ENCODE measurements around the gene TEX13B. TPM values are rescaled to one million over a fixed set of nuclear protein-coding genes. Genes with fewer than 3 reads are reported as not detected.
"Not testable (repeated sequence)": the region's sequence is repeated elsewhere in the genome, so short reads cannot be mapped to it uniquely, and the experiment has no call there.

The TEX13B gene
- total RNA-seq, 8 experiments from 2014 or later = 0.24 to 0.29 (median 0.25) TPM; not detected in 5

DNA sequence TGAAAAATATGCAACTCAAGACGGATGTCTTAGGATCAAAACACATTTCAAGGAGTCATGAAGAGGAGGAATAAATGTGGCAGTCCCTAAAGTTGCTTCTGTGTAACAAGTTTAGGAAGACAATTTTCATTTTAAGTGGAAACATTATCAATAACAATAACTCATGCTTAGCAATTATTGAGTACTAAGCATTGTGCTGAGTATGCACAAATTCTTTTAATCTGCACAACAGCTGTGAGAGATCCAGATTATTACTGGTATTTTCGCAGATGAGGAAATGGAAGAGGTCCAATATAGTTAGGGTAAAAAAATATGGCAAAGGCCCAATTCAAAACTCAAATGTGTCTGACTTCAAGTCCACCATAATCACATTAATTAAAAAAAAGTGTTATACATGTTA, 2.9 kb upstream of the TEX13B start:
- ATAC-seq (replicated peaks in 6 of 8) = no peak
- Histone ChIP-seq H3K4me3 (no peak overlapping the region), H3K4me1 (replicated peaks in 1 of 2) (no peaks in the 10 kb centered on the region), H3K27ac (no peak overlapping the region)
- 0 to 100% (median 59%) methylated on average over 1 to 2 of the region's 2 CpGs; no CpG with 5 or more reads in 6 of the 10 experiments for WGBS, 10 experiments
- in situ Hi-C loops (cut with MboI; ENCODE audit: low pct_unique_long_range_greater_than_20kb in 2 of 9, low sequenced_read_pairs in 9 of 9, unreplicated experiment in 9 of 9) = no loop called here

DNA sequence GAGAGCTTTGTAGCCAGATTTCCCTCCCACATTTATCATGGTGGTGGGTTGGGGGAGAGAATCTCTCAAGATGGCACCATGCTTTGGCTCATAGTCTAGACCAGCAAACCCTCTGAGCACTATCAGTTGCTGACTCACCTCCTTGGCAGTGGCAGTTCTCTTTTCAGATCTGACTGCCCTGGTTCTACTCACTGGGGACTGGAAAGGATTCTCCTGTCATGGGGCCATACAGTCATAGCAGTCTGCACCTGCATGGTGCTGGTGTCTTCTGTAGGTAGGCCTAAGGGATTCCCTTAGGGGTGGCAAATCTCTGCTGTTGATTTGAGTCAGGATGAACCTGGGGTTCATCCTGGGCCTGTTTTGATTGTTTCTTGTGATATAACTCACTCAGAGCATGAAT, 2.6 kb downstream of the TEX13B start:
- H3K27ac ChIP-seq = no peak overlapping the region
- H3K4me3 ChIP-seq = no peak overlapping the region
- no peak for ATAC-seq (replicated peaks in 6 of 8)
- no peaks in the 10 kb centered on the region for H3K4me1 ChIP-seq (replicated peaks in 1 of 2)
- in situ Hi-C loops (cut with MboI; ENCODE audit: low pct_unique_long_range_greater_than_20kb in 2 of 9, low sequenced_read_pairs in 9 of 9, unreplicated experiment in 9 of 9) = no loop called here

DNA sequence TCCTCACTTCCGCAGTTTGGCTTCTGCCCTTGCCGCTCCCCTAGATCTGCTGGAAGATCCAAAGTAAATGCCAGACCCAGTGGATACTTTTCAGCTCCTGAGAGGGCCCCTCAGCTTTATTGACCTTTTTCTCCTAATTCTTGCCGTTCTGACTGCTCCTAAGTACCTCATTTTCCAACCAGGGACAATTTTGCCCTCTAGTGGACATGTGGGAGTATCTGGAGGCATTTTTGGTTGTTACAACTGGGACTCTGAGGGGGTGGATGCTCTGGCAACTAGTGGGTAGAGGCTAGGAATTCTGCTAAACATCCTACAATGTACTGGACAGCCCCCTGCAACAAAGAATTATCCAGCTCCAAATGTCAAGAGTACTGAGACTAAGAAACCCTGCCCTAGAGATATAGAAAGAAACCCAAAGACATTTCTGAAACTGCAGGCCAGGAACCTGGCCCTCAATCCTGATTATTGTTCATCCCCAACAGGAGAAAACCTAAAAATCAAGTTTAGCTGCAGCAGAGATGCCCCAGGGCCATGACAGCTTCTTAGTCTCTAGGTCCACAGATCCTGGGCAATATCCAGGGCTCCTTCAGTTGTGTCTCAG, 3.4 kb downstream of the TEX13B start:
- WGBS, 10 experiments = 0 to 17% methylated on average over 1 to 2 of the region's 3 CpGs; no CpG with 5 or more reads in 8 of the 10 experiments
- ATAC-seq (replicated peaks in 6 of 8) = peak in 1 of 8 experiments; percentile 19
- in situ Hi-C loops (cut with MboI; ENCODE audit: low pct_unique_long_range_greater_than_20kb in 2 of 9, low sequenced_read_pairs in 9 of 9, unreplicated experiment in 9 of 9) = no loop called here

DNA sequence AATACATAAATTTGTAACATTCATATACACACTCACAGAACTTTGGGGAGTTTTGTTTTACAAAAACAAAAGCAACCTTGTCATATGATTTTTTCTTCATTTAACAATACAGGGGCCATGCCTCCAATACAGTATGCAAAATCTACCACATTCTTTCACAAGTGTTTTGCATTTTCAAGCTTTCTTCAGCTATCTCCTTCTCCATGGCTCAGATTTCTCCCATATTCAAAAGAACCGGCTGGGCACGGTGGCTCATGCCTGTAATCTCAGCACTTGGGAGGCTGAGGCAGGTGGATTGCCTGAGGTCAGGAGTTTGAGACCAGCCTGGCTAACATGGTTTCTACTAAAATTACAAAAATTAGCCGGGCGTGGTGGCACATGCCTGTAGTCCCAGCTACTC, 4.1 kb downstream of the TEX13B start:
- Histone ChIP-seq H3K4me3 (no peak overlapping the region), H3K4me1 (replicated peaks in 1 of 2) (no peaks in the 10 kb centered on the region), H3K27ac (no peak overlapping the region)
- ATAC-seq (replicated peaks in 6 of 8) = peak in 3 of 8 experiments; percentile 75 to 93 (median 90)
- in situ Hi-C loops (cut with MboI; ENCODE audit: low pct_unique_long_range_greater_than_20kb in 2 of 9, low sequenced_read_pairs in 9 of 9, unreplicated experiment in 9 of 9) = no loop called here
- WGBS, 10 experiments = 0 to 38% (median 17%) methylated on average over 1 to 4 of the region's 4 CpGs; no CpG with 5 or more reads in 7 of the 10 experiments

More for the DNA sequence above, 3.4 kb downstream of the TEX13B start:
- H3K4me1 ChIP-seq (replicated peaks in 1 of 2) = no peaks in the 10 kb centered on the region
- no peak overlapping the region for H3K4me3 ChIP-seq
- no peak overlapping the region for H3K27ac ChIP-seq

DNA sequence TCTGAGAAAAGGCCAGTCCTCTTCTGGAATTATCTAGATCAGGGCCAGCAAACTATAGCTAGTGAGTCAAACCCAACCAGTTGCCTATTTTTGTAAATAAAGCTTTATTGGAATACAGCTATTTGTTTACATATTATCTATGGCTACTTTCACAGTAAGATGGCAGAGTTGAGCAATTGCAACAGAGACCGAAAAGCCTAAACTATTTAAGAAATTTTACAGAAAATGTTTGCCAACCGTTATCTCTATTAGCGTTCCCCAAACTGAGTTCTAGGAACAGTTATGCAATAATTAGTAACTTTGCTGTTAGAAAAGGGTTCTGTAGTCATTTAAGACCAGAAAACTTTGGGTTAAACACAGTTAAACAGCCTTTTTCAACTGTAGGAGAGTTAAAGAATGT, 10.5 kb downstream of the TEX13B start:
- in situ Hi-C loops (cut with MboI; ENCODE audit: low pct_unique_long_range_greater_than_20kb in 2 of 9, low sequenced_read_pairs in 9 of 9, unreplicated experiment in 9 of 9) = no loop called here

DNA sequence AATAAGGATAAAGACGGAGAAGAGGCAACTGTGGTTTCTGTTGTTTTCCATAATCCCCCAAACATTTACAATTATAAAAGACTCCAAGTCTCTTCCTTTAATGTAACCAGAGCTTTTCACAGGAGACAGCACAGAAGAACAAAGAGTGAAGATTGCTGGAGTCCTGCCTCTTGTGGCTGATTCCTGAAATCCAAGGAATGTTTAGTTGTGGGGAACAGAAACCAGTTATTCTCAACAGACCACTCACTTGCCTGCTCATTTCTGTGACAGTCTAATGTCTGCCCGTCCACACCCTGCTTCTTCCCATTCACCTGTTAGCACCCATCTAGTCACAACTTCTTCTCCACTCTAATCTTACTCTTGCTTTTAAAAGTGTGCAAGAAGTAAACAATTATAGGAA, 12.1 kb downstream of the TEX13B start:
- ATAC-seq (replicated peaks in 6 of 8) = peak in 1 of 8 experiments; percentile 48
- no peak overlapping the region for H3K4me3 ChIP-seq
- in situ Hi-C loops (cut with MboI; ENCODE audit: low pct_unique_long_range_greater_than_20kb in 2 of 9, low sequenced_read_pairs in 9 of 9, unreplicated experiment in 9 of 9) = no loop called here
- H3K27ac ChIP-seq = no peak overlapping the region
- WGBS, 10 experiments = 0 to 17% (median 17%) methylated on average over 1 to 2 of the region's 2 CpGs; no CpG with 5 or more reads in 7 of the 10 experiments
- H3K4me1 ChIP-seq (replicated peaks in 1 of 2) = no peaks in the 10 kb centered on the region

More for the DNA sequence above, 10.5 kb downstream of the TEX13B start:
- no peak for ATAC-seq (replicated peaks in 6 of 8)
- Histone ChIP-seq H3K4me3 (no peak overlapping the region), H3K27ac (no peak overlapping the region), H3K4me1 (replicated peaks in 1 of 2) (no peaks in the 10 kb centered on the region)
- WGBS, 10 experiments = 54 to 100% (median 81%) methylated on average over 1 to 3 of the region's 3 CpGs; no CpG with 5 or more reads in 4 of the 10 experiments

DNA sequence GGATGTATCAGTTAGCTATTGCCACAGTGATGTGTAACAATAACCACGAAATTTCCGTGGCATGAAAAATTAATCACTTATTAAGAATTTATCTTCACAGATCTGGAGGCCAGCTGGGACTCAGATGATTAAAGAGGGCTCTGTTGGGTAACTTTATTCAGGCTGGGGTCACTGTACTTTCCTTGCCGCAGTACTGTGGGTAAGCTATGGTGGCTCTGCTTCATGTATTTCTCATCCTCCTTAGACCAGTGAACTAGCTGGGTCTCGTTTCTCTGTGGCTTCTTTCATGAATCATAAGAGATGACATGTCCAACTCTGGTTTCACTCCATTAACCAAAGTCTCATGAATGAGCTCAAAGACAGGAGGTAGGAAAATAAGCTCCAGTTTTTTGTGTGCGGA, 13.5 kb downstream of the TEX13B start:
- Histone ChIP-seq H3K4me3 (no peak overlapping the region), H3K27ac (no peak overlapping the region), H3K4me1 (replicated peaks in 1 of 2) (no peaks in the 10 kb centered on the region)
- WGBS, 10 experiments = 43 to 77% (median 59%) methylated on average over 1 to 3 of the region's 5 CpGs; no CpG with 5 or more reads in 5 of the 10 experiments
- in situ Hi-C loops (cut with MboI; ENCODE audit: low pct_unique_long_range_greater_than_20kb in 2 of 9, low sequenced_read_pairs in 9 of 9, unreplicated experiment in 9 of 9) = no loop called here
- no peak for ATAC-seq (replicated peaks in 6 of 8)

DNA sequence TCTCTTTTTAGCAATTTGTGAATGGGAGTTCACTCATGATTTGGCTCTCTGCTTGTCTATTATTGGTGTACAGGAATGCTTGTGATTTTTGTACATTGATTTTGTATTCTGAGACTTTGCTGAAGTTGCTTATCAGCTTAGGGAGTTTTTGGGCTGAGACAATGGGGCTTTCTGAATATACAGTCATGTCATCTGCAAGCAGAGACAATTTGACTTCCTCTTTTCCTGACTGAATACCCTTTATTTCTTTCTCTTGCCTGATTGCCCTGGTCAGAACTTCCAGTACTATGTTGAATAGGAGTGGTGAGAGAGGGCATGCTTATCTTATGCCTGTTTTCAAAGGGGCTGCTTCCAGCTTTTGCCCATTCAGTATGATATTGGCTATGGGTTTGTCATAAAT, 26.8 kb downstream of the TEX13B start:
- ATAC-seq (replicated peaks in 6 of 8); in situ Hi-C loops (cut with MboI; ENCODE audit: low pct_unique_long_range_greater_than_20kb in 2 of 9, low sequenced_read_pairs in 9 of 9, unreplicated experiment in 9 of 9); H3K4me1 ChIP-seq (replicated peaks in 1 of 2): not testable (repeated sequence)

DNA sequence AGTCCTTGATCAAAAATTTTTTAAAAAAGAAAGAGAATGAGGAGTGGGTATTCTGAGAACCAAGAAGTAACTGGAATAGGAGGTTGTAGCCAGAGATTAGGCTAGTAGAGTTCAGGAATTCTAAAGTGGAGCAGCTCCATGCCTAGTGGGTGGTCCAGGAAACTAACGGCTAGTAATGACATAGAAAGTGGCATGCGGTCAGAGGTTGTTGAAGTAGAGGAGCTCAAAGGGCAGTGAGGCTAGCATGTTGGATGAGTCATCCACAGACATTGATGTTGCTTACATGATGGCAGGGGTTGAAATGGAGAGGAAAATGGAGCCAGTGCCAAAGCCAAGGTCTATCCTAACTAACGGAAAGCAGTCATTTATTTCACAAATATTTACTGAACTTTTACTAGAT, 42.1 kb downstream of the TEX13B start:
- H3K27ac ChIP-seq = no peak overlapping the region
- no peak overlapping the region for H3K4me3 ChIP-seq
- WGBS, 10 experiments = 56 to 100% (median 73%) methylated on average over 1 to 3 of the region's 3 CpGs; no CpG with 5 or more reads in 5 of the 10 experiments
- no peaks in the 10 kb centered on the region for H3K4me1 ChIP-seq (replicated peaks in 1 of 2)
- ATAC-seq (replicated peaks in 6 of 8) = no peak
- in situ Hi-C loops (cut with MboI; ENCODE audit: low pct_unique_long_range_greater_than_20kb in 2 of 9, low sequenced_read_pairs in 9 of 9, unreplicated experiment in 9 of 9) = no loop called here

More for the DNA sequence above, 26.8 kb downstream of the TEX13B start:
- not testable (repeated sequence) for H3K4me3 ChIP-seq, H3K27ac ChIP-seq

DNA sequence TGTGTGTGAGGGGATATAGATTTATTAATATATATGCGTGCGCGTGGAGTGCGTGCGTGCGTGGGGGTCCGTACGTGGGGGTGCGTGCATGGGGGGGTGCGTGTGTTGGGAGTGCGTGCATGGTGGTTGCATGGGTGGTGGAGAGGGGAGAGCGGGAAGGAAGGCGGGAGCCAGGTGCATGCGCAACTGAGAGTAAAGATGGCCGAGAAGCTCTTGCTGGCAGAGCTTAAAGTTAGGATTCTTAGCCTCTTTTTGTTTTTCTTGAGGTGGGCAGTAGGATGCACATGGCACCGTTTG, 45.8 kb downstream of the TEX13B start:
- in situ Hi-C loops (cut with MboI; ENCODE audit: low pct_unique_long_range_greater_than_20kb in 2 of 9, low sequenced_read_pairs in 9 of 9, unreplicated experiment in 9 of 9) = no loop called here
- WGBS, 10 experiments = no CpG with 5 or more reads among the region's 16 CpGs
- no peak overlapping the region for H3K27ac ChIP-seq
- no peaks in the 10 kb centered on the region for H3K4me1 ChIP-seq (replicated peaks in 1 of 2)
- no peak overlapping the region for H3K4me3 ChIP-seq
- no peak for ATAC-seq (replicated peaks in 6 of 8)

DNA sequence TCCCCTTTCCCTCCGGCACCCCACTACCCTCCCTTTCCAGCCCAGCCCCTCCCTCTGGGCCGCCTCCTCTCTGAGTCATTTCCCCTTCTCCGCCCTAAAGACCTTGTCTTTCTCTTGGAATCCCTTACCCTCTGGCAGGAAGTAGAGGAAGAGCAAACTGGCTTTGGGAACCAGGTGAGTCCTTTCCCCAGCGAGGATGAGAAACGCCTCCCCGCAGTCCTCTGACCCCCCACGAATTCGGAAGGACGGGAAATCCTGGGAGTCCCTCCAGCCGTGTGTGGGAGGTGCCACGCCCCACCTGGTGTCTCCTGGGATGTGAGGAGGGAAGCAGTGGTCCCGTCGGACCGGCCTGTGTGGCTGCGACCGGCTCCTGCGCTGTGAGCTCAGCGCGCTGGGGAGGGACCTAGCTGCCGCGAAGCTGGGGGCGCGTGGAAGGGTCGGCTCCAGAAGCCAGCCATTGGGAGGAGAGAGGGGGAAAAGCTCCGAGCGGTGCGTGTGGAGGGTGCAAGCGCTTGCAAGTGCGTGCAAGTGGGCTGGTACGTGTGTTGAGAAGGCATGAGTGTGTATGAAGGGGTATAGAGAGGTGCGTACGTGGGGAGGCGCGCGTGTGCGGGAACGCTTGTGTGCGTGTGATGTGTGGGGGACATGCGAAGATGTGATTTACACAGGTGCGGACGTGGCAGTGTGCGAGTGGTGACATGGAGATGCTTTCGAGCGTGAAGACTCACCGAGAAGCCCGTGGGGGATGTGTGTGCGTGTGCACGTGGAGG, 46.3 kb downstream of the TEX13B start:
- Histone ChIP-seq H3K4me1 (replicated peaks in 1 of 2) (no peaks in the 10 kb centered on the region), H3K27ac (no peak overlapping the region), H3K4me3 (no peak overlapping the region)
- peak in 3 of 8 experiments; percentile 14 to 75 (median 74) for ATAC-seq (replicated peaks in 6 of 8)
- WGBS, 10 experiments = 27 to 72% methylated on average over 3 to 5 of the region's 48 CpGs; no CpG with 5 or more reads in 8 of the 10 experiments
- in situ Hi-C loops (cut with MboI; ENCODE audit: low pct_unique_long_range_greater_than_20kb in 2 of 9, low sequenced_read_pairs in 9 of 9, unreplicated experiment in 9 of 9) = no loop called here

DNA sequence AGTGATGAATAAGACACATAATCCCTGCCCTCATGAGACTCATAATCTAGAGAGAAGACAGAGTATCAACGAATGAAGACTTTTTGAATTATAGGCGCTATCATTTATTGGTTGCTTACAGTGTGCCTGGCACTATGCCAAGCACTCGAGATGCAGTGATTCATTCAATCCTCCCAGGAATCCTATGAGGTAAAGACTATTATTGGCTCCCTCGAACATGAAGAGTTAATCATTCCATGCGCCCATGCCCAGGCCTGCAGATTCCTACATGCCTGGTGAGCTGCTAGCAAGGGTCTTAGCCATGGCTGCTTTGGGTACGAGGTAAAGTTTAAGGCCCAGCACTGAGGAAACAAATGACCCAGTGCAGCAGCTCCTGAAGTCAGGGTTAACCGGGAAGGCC, 47.0 kb downstream of the TEX13B start:
- in situ Hi-C loops (cut with MboI; ENCODE audit: low pct_unique_long_range_greater_than_20kb in 2 of 9, low sequenced_read_pairs in 9 of 9, unreplicated experiment in 9 of 9) = no loop called here
- peak in 2 of 8 experiments; percentile 18 to 30 for ATAC-seq (replicated peaks in 6 of 8)
- H3K4me1 ChIP-seq (replicated peaks in 1 of 2) = no peaks in the 10 kb centered on the region
- H3K27ac ChIP-seq = no peak overlapping the region
- whole genome bisulfite sequencing, 10 experiments = 39% methylated on average over 5 of the region's 7 CpGs; no CpG with 5 or more reads in 9 of the 10 experiments
- H3K4me3 ChIP-seq = no peak overlapping the region

DNA sequence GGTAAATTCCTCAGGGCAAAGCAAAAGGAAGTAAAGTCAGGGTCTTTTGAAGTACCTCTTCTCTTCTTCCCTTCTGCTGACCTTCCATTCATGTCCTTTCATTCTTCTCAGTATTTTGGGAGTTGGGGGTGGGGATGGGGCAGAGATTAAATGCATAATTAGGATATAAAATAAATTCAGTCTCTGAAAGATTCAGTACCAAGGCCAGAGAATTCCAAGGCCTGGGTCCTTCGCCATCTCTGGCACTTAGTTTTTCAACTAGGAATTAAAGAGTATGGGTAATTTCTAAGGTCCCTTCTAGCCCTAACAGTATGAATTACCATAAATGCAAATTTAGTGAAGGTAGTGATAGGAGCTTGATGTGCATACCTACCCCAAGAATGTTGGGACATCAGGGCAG, 47.9 kb downstream of the TEX13B start:
- no peak for ATAC-seq (replicated peaks in 6 of 8)
- in situ Hi-C loops (cut with MboI; ENCODE audit: low pct_unique_long_range_greater_than_20kb in 2 of 9, low sequenced_read_pairs in 9 of 9, unreplicated experiment in 9 of 9) = no loop called here
- Histone ChIP-seq H3K4me3 (no peak overlapping the region), H3K4me1 (replicated peaks in 1 of 2) (no peaks in the 10 kb centered on the region), H3K27ac (no peak overlapping the region)
- 20 to 100% (median 83%) methylated on average over 1 of the region's 1 CpG; no CpG with 5 or more reads in 6 of the 10 experiments for WGBS, 10 experiments
